ENCODE data around the gene MYMK. TPM values are rescaled to one million over a fixed set of nuclear protein-coding genes. Genes with fewer than 3 reads are reported as not detected.

MYMK gene
- total and polyA plus RNA-seq, 9 donors = 23.0 to 93.0 (median 72.7) TPM

- H3K9me3 ChIP-seq (replicated peaks; ENCODE audit: control insufficient read depth, low read depth, low read length) = no peaks in the 10 kb centered on the region
- DNase-seq = no peak
- WGBS (ENCODE audit: insufficient coverage) = 82% methylated on average over 23 of the region's 24 CpGs
- H3K4me3 ChIP-seq (ENCODE audit: low read length) = no peak overlapping the region
- H3K27me3 ChIP-seq (ENCODE audit: control insufficient read depth, insufficient read depth, low read length) = no peaks in the 10 kb centered on the region
- H3K4me1 ChIP-seq (ENCODE audit: control insufficient read depth, insufficient read depth, low read length) = peaks cover 49% of the 10 kb centered on the region
- H3K27ac ChIP-seq (ENCODE audit: low read length) = no peak overlapping the region
- H3K36me3 ChIP-seq (ENCODE audit: control insufficient read depth, insufficient read depth, low read length) = peaks cover 2% of the 10 kb centered on the region
Measured at GRCh38 chr9:133520121-133520835, 4.5 kb downstream of the MYMK start.

DNA sequence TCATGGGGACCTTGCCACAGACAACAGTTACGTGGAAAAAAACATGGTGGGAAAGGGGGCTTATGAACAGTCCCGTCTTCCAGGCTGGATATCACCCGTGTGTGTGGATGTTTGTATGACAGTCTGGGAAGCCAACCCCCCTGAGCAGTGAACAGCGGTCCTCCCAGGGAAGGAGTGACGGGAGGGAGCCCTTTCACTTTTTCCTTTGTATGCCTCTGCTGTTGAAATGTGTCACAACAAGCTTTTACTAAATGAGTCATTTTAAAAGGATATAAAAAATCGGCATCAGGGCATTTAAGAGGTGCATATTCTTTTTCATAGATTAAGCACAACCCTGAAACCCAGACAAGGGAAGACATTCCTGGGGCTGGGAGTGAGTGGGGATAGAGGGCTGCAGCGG, 5.1 kb downstream of the MYMK start:
- H3K36me3 ChIP-seq (ENCODE audit: control insufficient read depth, insufficient read depth, low read length) = peaks cover 2% of the 10 kb centered on the region
- WGBS (ENCODE audit: insufficient coverage) = 58% methylated on average over 5 of the region's 7 CpGs
- no peak for DNase-seq
- H3K4me1 ChIP-seq (ENCODE audit: control insufficient read depth, insufficient read depth, low read length) = peaks cover 48% of the 10 kb centered on the region
- H3K4me3 ChIP-seq (ENCODE audit: low read length) = no peak overlapping the region
- H3K9me3 ChIP-seq (replicated peaks; ENCODE audit: control insufficient read depth, low read depth, low read length) = no peaks in the 10 kb centered on the region
- H3K27me3 ChIP-seq (ENCODE audit: control insufficient read depth, insufficient read depth, low read length) = no peaks in the 10 kb centered on the region
- no peak overlapping the region for H3K27ac ChIP-seq (ENCODE audit: low read length)

DNA sequence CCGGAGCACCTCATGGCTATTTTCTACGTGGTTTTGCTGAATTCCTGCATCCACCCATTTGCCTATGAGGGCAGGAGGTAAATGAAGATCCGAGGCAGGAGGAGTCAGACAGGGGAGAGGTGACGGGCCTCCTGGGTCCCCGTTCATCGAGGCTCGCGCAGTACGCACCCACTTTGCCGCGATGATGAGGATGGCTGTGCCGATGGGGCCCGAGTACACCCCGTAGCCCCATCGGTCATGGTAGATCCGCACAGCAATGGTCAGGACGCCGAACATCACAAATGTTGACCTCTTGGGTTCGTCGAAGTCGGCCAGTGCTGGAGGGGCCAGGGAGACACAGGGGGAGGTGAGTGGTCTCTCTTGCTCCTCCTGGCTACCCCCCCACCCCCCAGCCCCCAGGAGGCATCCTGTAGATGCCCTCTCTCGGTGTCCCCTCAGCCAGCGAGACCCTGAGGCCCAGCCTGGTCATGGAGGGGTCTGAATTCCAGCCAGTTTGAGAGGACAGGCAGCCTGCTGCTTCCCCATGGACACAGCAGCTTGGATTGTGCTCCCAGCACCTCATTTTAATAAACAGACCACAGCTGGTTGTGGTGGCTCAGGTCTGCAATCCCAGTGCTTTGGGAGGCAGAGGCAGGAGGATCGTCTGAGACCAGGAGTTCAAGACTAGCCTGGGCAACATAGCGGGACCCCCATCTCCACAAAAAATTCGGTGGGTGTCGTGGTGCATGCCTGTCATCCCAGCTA, 5.9 kb downstream of the MYMK start:
- H3K36me3 ChIP-seq (ENCODE audit: control insufficient read depth, insufficient read depth, low read length) = peaks cover 2% of the 10 kb centered on the region
- no peak overlapping the region for H3K27ac ChIP-seq (ENCODE audit: low read length)
- 94% methylated on average over 15 of the region's 27 CpGs for WGBS (ENCODE audit: insufficient coverage)
- no peaks in the 10 kb centered on the region for H3K9me3 ChIP-seq (replicated peaks; ENCODE audit: control insufficient read depth, low read depth, low read length)
- no peaks in the 10 kb centered on the region for H3K27me3 ChIP-seq (ENCODE audit: control insufficient read depth, insufficient read depth, low read length)
- peaks cover 46% of the 10 kb centered on the region for H3K4me1 ChIP-seq (ENCODE audit: control insufficient read depth, insufficient read depth, low read length)
- no peak for DNase-seq
- no peak overlapping the region for H3K4me3 ChIP-seq (ENCODE audit: low read length)

- peaks cover 47% of the 10 kb centered on the region for H3K4me1 ChIP-seq (ENCODE audit: control insufficient read depth, insufficient read depth, low read length)
- WGBS (ENCODE audit: insufficient coverage) = 93% methylated on average over 2 of the region's 5 CpGs
- no peaks in the 10 kb centered on the region for H3K27me3 ChIP-seq (ENCODE audit: control insufficient read depth, insufficient read depth, low read length)
- H3K9me3 ChIP-seq (replicated peaks; ENCODE audit: control insufficient read depth, low read depth, low read length) = no peaks in the 10 kb centered on the region
- no peak overlapping the region for H3K4me3 ChIP-seq (ENCODE audit: low read length)
- no peak overlapping the region for H3K27ac ChIP-seq (ENCODE audit: low read length)
- no peak for DNase-seq
- H3K36me3 ChIP-seq (ENCODE audit: control insufficient read depth, insufficient read depth, low read length) = peaks cover 2% of the 10 kb centered on the region
Measured at GRCh38 chr9:133518200-133518599, 6.6 kb downstream of the MYMK start.

- H3K4me1 ChIP-seq (ENCODE audit: control insufficient read depth, insufficient read depth, low read length) = peaks cover 47% of the 10 kb centered on the region
- H3K9me3 ChIP-seq (replicated peaks; ENCODE audit: control insufficient read depth, low read depth, low read length) = no peaks in the 10 kb centered on the region
- no peak overlapping the region for H3K27ac ChIP-seq (ENCODE audit: low read length)
- H3K27me3 ChIP-seq (ENCODE audit: control insufficient read depth, insufficient read depth, low read length) = no peaks in the 10 kb centered on the region
- DNase-seq = no peak
- WGBS (ENCODE audit: insufficient coverage) = 77% methylated on average over 8 of the region's 8 CpGs
- no peak overlapping the region for H3K4me3 ChIP-seq (ENCODE audit: low read length)
- peaks cover 2% of the 10 kb centered on the region for H3K36me3 ChIP-seq (ENCODE audit: control insufficient read depth, insufficient read depth, low read length)
Measured at GRCh38 chr9:133517711-133518110, 7.0 kb downstream of the MYMK start.

GRCh38 chr9:133516961-133517350, 7.8 kb downstream of the MYMK start:
- H3K27me3 ChIP-seq (ENCODE audit: control insufficient read depth, insufficient read depth, low read length) = no peaks in the 10 kb centered on the region
- H3K9me3 ChIP-seq (replicated peaks; ENCODE audit: control insufficient read depth, low read depth, low read length) = no peaks in the 10 kb centered on the region
- WGBS (ENCODE audit: insufficient coverage) = 83% methylated on average over 6 of the region's 9 CpGs
- no peak overlapping the region for H3K4me3 ChIP-seq (ENCODE audit: low read length)
- H3K27ac ChIP-seq (ENCODE audit: low read length) = no peak overlapping the region
- H3K36me3 ChIP-seq (ENCODE audit: control insufficient read depth, insufficient read depth, low read length) = peaks cover 2% of the 10 kb centered on the region
- no peak for DNase-seq
- peaks cover 40% of the 10 kb centered on the region for H3K4me1 ChIP-seq (ENCODE audit: control insufficient read depth, insufficient read depth, low read length)

DNA sequence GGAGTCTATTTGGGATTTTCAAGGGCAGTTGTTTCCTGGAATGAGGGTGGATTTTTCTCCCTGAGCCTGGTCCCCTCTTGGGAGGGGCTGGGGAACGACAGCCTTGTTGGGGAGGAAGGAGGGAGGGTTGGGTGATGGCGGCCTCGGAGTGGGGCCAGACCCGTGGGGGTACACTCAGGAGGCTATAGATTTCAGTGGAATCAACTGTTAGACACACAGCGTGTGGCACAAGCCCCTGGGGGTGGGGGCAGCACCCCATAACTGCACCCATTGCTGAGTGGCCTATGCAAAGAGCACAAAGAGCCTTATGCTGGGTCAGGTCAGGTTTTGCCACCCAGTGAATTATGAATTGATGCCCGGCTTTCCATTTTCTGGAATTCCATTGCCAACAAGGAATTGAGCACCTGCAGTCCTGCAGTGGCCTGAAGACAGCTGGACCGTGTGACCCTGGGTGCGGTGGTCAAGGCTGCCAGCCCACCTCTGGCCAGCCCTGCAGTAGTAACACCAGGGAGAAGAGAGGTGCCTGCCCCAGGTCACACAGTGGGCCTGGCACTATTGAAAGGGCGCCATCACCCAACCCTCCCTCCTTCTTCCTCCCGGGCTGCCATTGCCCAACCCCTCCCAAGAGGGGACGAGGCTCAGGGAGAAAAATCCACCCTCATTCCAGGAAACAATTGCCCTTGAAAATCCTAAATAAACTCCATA, 8.4 kb downstream of the MYMK start:
- Histone ChIP-seq H3K36me3 (ENCODE audit: control insufficient read depth, insufficient read depth, low read length) (peaks cover 2% of the 10 kb centered on the region), H3K4me1 (ENCODE audit: control insufficient read depth, insufficient read depth, low read length) (peaks cover 36% of the 10 kb centered on the region), H3K27ac (ENCODE audit: low read length) (no peak overlapping the region), H3K27me3 (ENCODE audit: control insufficient read depth, insufficient read depth, low read length) (no peaks in the 10 kb centered on the region), H3K9me3 (replicated peaks; ENCODE audit: control insufficient read depth, low read depth, low read length) (no peaks in the 10 kb centered on the region), H3K4me3 (ENCODE audit: low read length) (no peak overlapping the region)
- WGBS (ENCODE audit: insufficient coverage) = 63% methylated on average over 9 of the region's 11 CpGs
- DNase-seq = no peak

GRCh38 chr9:133515615-133516255, 9.0 kb downstream of the MYMK start:
- no peaks in the 10 kb centered on the region for H3K27me3 ChIP-seq (ENCODE audit: control insufficient read depth, insufficient read depth, low read length)
- 81% methylated on average over 10 of the region's 17 CpGs for WGBS (ENCODE audit: insufficient coverage)
- peaks cover 2% of the 10 kb centered on the region for H3K36me3 ChIP-seq (ENCODE audit: control insufficient read depth, insufficient read depth, low read length)
- H3K9me3 ChIP-seq (replicated peaks; ENCODE audit: control insufficient read depth, low read depth, low read length) = no peaks in the 10 kb centered on the region
- no peak overlapping the region for H3K4me3 ChIP-seq (ENCODE audit: low read length)
- H3K4me1 ChIP-seq (ENCODE audit: control insufficient read depth, insufficient read depth, low read length) = peaks cover 40% of the 10 kb centered on the region
- no peak for DNase-seq
- no peak overlapping the region for H3K27ac ChIP-seq (ENCODE audit: low read length)

GRCh38 chr9:133515240-133515610, 9.5 kb downstream of the MYMK start:
- no peak overlapping the region for H3K27ac ChIP-seq (ENCODE audit: low read length)
- WGBS (ENCODE audit: insufficient coverage) = 94% methylated on average over 10 of the region's 10 CpGs
- no peak for DNase-seq

More at GRCh38 chr9:133515240-133515610, 9.5 kb downstream of the MYMK start:
- H3K4me1 ChIP-seq (ENCODE audit: control insufficient read depth, insufficient read depth, low read length) = peaks cover 43% of the 10 kb centered on the region
- no peak overlapping the region for H3K4me3 ChIP-seq (ENCODE audit: low read length)
- no peaks in the 10 kb centered on the region for H3K9me3 ChIP-seq (replicated peaks; ENCODE audit: control insufficient read depth, low read depth, low read length)
- H3K27me3 ChIP-seq (ENCODE audit: control insufficient read depth, insufficient read depth, low read length) = peaks cover 2% of the 10 kb centered on the region
- peaks cover 2% of the 10 kb centered on the region for H3K36me3 ChIP-seq (ENCODE audit: control insufficient read depth, insufficient read depth, low read length)
